ENCODE data around the gene ATF6B. TPM values are rescaled to one million over a fixed set of nuclear protein-coding genes. Genes with fewer than 3 reads are reported as not detected.

Gene ATF6B
- polyA plus RNA-seq (ENCODE audit: insufficient read length) = 94.3 TPM
- long read RNA-seq, donor 1, transcript ATF6B-216 (8 exons, 1,176 nt) = major isoform, 22 of 111 reads
- long read RNA-seq, donor 1, transcript ATF6B-210 (18 exons, 2,620 nt) = minor isoform, 7 of 111 reads
- long read RNA-seq, donor 1, transcript ATF6B-212 (5 exons, 564 nt) = minor isoform, 13 of 111 reads
- long read RNA-seq, donor 1, partial matches to known transcripts = 68 of 111 reads
- long read RNA-seq, donor 1, other reads (novel, unspliced or antisense) = 0 of 111 reads
- long read RNA-seq, donor 2, transcript ATF6B-216 (8 exons, 1,176 nt) = major isoform, 27 of 103 reads
- long read RNA-seq, donor 2, transcript ATF6B-212 (5 exons, 564 nt) = minor isoform, 8 of 103 reads
- long read RNA-seq, donor 2, partial matches to known transcripts = 64 of 103 reads
- long read RNA-seq, donor 2, other reads (novel, unspliced or antisense) = 0 of 103 reads
- long read RNA-seq, donor 3, transcript ATF6B-216 (8 exons, 1,176 nt) = major isoform, 14 of 65 reads
- long read RNA-seq, donor 3, partial matches to known transcripts = 39 of 65 reads
- long read RNA-seq, donor 3, other reads (novel, unspliced or antisense) = 0 of 65 reads
- long read RNA-seq, donor 4, partial matches to known transcripts = 0 of 8 reads
- long read RNA-seq, donor 4, other reads (novel, unspliced or antisense) = 0 of 8 reads
- long read RNA-seq, donor 5, transcript ATF6B-209 (18 exons, 2,624 nt) = minor isoform, 5 of 114 reads
- long read RNA-seq, donor 5, transcript ATF6B-210 (18 exons, 2,620 nt) = minor isoform, 12 of 114 reads
- long read RNA-seq, donor 5, transcript ATF6B-216 (8 exons, 1,176 nt) = major isoform, 19 of 114 reads
- long read RNA-seq, donor 5, partial matches to known transcripts = 73 of 114 reads
- long read RNA-seq, donor 5, other reads (novel, unspliced or antisense) = 0 of 114 reads
- long read RNA-seq, donor 6, transcript ATF6B-212 (5 exons, 564 nt) = minor isoform, 13 of 105 reads
- long read RNA-seq, donor 6, transcript ATF6B-210 (18 exons, 2,620 nt) = minor isoform, 6 of 105 reads
- long read RNA-seq, donor 6, transcript ATF6B-216 (8 exons, 1,176 nt) = major isoform, 24 of 105 reads
- long read RNA-seq, donor 6, partial matches to known transcripts = 59 of 105 reads
- long read RNA-seq, donor 6, other reads (novel, unspliced or antisense) = 0 of 105 reads
- long read RNA-seq, donor 7, transcript ATF6B-212 (5 exons, 564 nt) = minor isoform, 11 of 129 reads
- long read RNA-seq, donor 7, transcript ATF6B-216 (8 exons, 1,176 nt) = major isoform, 19 of 129 reads
- long read RNA-seq, donor 7, transcript ATF6B-210 (18 exons, 2,620 nt) = minor isoform, 9 of 129 reads
- long read RNA-seq, donor 7, partial matches to known transcripts = 83 of 129 reads
- long read RNA-seq, donor 7, other reads (novel, unspliced or antisense) = 0 of 129 reads
- long read RNA-seq, donor 8, partial matches to known transcripts = 7 of 16 reads
- long read RNA-seq, donor 8, other reads (novel, unspliced or antisense) = 0 of 16 reads

- peak; percentile 99 for DNase-seq
Measured at GRCh38 chr6:32127717-32128592, at the start of gene ATF6B. TSS of gene ATF6B (minus strand) at chr6:32128246. CDS start at chr6:32128207, 39 bp downstream.

DNA sequence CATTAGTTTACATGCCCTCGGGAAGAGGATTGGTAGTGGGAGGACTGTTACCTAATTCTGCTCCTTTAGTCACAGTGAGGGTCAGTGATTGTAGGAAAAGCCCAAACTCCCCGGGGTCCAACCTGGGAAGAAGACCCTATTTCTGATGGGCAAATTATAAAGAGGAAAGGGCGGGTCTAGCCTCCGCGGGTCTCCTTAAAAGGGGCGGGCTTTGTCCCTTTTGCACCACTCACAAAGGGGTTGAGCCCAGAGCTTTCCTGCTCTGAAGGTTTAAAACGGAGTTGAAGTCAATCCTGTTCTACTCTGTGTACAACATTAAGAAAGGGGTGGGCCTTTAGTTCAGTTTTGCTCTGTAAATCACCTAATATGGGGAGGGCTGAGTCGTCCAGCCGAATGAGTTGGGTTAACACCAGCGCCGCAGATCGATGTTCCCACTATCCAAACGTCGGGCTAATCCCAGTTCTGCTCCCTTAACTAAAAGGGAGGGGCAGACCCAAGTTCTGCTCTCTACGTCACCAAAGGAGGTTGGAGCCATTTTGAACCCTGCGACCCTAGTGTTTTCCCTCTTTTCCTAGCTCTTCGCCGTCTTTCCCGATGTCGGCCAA is 49.2 kb upstream of the ATF6B start:
- no peak for DNase-seq

DNA sequence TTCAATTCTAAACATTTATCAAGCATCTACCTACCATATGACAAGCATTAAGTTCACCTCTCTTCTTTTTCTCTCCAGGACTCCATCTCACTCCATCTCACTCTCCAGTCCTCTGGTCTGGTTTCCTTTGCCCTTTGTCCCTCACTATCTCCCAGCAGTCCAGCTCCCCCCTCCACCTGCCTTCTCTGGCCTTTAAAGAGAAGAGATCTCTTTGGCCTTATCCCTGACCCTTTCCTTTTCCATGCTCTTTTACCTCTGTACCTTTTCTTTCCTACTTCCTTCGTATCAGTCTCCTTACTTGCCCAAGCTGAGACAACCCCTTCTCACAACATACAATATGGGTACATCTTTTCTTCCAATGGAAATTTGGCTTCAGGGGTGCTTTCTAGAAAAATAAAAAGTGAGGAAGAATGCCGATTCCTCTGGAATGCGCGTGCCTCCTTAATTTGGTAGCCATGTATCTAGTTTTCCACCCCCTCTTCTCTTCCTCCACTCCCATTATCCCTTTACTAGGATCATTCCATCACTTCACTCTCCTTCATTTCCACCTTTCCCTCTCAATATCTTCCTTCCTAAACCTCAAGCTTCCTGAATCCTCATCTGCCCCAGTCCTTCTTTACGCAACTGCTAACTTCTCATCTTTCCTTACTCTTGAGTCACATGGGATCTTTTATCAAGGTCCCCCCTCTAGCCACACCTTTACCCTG is 48.6 kb upstream of the ATF6B start:
- no peak for DNase-seq

- DNase-seq = peak; percentile 97
Measured at GRCh38 chr6:32175711-32176475, 47.8 kb upstream of the ATF6B start, which contains the start of gene AGPAT1. TSS of gene AGPAT1 (minus strand) at chr6:32176084. CDS start at chr6:32171496, 4,588 bp downstream.

DNA sequence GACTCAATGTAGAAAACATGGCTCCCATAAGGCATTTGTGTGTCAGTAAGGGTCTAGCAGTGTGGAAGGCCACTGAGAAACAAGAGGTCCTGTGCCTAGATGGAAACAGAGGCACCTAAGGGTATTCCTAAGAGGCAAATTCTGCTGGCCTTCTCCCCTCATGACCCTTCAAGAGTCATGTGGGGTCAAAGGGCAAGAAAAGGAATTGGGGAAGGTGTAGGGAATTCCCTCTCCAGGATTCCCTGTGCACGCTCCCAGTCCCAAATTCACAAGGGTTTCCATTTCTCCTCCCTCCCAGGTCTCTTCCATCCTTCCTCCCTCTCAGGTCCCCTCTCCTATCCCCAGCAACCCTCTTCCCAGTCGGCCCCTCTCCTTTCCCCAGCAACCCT is 47.3 kb upstream of the ATF6B start:
- DNase-seq = no peak

GRCh38 chr6:32174416-32174815 is 46.4 kb upstream of the ATF6B start:
- DNase-seq = no peak

DNA sequence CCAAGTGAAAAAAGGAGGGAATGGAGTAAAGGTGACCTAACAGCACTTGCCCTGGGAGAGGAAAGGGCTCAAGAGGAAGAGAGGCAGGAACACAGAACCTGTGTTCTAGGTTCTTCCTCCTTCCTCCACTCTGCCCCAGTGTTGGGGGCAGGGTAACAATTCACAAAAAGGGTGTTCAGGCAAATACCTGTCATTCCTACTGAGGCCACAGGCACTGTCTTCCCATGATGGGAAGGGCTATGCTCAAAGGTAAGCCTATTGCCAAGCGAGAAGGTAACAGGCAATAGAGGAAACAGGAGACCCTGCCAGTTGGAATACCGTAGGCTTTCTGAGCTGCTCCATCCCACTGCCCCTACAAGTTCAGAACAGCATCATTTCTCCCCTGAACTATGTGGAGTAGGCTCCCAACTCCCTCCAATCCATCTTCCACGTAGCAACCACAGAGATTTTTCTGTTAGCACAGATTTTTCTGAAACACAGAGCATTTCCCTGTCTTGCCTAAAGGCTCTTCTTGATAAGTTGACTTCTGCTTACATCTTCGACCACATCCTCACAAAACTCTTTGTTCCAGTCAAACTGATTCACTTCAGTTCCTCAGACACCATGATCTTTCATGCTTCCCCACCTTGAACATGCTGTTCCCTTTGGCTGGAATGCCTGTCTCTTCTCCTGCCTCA is 45.1 kb upstream of the ATF6B start:
- DNase-seq = no peak

- no peak for DNase-seq
Measured at GRCh38 chr6:32171234-32171633, 43.2 kb upstream of the ATF6B start.

DNA sequence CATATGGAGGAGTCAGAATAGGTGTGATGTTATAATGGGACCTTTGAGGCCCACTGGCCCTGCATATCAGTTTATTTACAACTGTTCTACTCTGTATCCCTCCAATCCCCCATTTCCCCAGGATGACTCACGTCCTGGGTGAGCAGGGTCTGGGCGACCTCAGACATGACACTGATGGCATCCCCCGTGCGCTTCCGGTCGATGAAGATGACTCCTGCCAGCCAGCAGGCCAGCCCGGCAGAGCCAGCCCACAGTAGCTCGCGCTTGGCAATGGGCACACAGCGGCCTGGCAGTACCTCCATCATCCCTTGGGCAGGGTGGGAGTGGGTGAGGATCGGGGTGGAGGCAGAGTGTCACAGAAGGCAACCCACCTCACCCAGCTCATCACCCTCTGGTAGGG is 42.2 kb upstream of the ATF6B start:
- no peak for DNase-seq

- no peak for DNase-seq
Measured at GRCh38 chr6:32168807-32169591, 41.0 kb upstream of the ATF6B start.

DNA sequence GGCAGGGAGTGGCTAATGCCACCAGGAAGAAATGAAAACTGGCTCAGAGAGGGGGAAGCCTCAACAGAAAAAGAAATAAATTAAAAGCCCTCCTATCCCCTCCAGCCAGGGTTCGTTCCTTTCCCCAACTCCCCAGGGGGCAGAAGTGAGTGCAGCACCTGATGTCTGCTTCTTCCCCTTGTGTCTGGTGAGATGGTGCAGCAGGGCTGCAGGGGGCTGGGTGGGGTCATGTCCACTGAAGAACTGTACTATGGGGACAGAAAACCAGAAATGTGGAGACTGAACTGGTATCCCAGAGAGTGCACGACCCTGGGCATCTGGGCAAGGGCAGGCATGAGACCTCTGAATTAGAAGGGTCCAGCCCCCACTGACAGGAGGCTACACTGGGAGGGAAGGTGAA is 40.3 kb upstream of the ATF6B start:
- no peak for DNase-seq

DNA sequence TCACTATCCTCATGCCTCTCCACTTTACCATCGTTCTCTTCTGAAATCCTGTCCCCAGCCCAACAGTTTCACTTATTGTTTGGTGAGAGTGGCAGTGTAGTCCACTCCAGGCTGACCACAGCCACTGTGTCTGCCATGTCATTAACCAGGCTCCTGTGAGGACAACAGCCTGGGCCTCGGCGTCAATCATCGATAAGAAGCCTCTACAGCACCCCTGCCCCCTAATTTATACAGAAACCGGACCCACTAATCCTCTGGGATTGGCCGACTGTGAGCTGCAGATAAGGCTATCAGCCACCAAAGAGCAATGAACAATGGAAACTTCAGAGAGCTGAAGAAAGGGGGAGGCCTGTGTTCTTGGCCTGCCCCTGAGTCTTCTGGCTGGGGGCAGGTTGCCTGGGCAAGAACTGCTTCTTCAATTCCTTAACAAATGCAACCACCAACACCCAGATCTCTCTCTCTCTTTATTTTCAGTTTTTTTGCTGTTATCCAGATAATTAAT is 39.8 kb upstream of the ATF6B start:
- DNase-seq = no peak

DNA sequence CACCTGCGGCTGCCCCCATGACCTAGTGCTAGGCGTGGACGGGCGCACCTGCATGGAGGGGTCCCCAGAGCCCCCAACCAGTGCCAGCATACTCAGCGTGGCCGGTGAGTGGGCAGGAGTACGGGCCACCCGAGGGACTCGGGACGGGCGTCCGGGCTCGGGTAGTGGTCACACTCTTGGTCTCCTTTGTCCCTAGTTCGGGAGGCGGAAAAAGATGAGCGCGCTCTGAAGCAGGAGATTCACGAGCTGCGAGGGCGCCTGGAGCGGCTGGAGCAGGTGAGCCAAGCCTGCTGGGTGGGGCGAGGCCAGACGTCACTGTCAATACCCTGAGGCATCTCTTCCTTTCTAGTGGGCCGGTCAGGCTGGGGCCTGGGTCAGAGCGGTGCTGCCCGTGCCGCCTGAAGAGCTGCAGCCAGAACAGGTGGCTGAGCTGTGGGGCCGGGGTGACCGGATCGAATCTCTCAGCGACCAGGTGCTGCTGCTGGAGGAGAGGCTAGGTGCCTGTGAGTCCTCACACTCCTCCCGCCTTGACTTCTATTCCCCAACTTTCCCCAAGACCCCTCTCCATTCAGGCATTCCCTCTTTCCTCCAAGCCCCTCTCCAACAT is 39.2 kb upstream of the ATF6B start:
- no peak for DNase-seq

DNA sequence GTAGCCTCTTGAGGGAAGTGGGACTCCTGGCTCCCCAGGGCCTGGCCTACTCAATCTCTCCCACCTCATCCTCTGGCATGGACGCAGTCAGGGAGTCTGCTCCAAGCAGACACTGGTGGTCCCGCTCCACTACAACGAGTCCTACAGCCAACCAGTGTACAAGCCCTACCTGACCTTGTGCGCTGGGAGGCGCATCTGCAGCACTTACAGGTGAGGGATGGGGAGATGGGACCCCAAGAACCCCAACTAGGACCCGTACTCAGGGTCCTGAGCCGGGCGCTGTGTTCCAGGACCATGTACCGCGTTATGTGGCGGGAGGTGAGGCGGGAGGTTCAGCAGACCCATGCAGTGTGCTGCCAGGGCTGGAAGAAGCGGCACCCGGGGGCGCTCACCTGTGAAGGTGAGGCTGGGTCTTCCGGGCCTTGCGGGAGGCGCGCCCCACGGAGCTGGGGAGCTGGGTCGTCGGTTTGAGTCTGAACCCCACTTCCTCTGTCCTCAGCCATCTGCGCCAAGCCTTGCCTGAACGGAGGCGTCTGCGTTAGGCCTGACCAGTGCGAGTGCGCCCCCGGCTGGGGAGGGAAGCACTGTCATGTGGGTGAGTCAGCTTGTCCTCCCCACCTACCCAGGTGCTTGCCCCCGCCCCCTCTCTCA is 38.5 kb upstream of the ATF6B start:
- DNase-seq = no peak

GRCh38 chr6:32164295-32164694 is 36.2 kb upstream of the ATF6B start, which contains the start of gene EGFL8:
TSS of gene EGFL8 (plus strand) at chr6:32164595. CDS start at chr6:32166166, 1,571 bp downstream.
- DNase-seq = no peak

Measured in left kidney (tissue), 8 donors.